ENCODE measurements around the gene TECR.

DNA sequence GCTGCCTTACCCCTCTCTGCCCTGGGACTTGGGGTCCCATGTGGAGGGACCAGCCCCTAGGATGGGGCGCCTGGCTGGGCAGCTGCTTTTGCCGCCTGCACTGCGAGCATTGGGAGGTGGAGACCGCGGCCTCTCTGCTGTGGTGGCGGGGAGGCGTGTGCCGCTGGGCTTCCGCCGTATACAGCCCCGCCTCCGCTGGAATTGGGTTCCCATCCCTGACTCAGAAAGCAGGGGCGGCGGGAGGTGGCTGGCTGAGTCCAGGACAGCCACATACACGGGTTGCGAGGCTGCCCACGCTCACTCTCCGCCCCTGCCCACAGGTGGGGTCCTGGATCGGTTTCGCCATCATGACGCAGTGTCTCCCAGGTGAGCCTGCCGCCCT, 35.9 kb downstream of the TECR start:
- TF ChIP-seq, protein P1, sequence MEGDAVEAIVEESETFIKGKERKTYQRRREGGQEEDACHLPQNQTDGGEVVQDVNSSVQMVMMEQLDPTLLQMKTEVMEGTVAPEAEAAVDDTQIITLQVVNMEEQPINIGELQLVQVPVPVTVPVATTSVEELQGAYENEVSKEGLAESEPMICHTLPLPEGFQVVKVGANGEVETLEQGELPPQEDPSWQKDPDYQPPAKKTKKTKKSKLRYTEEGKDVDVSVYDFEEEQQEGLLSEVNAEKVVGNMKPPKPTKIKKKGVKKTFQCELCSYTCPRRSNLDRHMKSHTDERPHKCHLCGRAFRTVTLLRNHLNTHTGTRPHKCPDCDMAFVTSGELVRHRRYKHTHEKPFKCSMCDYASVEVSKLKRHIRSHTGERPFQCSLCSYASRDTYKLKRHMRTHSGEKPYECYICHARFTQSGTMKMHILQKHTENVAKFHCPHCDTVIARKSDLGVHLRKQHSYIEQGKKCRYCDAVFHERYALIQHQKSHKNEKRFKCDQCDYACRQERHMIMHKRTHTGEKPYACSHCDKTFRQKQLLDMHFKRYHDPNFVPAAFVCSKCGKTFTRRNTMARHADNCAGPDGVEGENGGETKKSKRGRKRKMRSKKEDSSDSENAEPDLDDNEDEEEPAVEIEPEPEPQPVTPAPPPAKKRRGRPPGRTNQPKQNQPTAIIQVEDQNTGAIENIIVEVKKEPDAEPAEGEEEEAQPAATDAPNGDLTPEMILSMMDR (conservative IDR thresholded peaks at IDR 0.05; ENCODE audit: low read length), result no peak
- TF ChIP-seq EZH2phosphoT487 (IDR thresholded peaks at IDR 0.05; ENCODE audit: borderline replicate concordance), result no peak

Data from Loucy (cell line).